HPDE6-E6E7 (cell line): ENCODE data around the gene PHF10.
A peak's percentile ranks its signal among the peaks of the same experiment; 100 is the strongest.
"Not testable (repeated sequence)": the region's sequence is repeated elsewhere in the genome, so short reads cannot be mapped to it uniquely, and the experiment has no call there.

Source experiments
- DNase-seq: peaks from one replicate; pipeline ENCODE4 v3.0.0; 2011; ENCODE audit warnings: missing footprints; ENCODE audit errors: extremely low spot score

Gene PHF10

GRCh38 chr6:169723200-169723909 lies 945 bp downstream of the PHF10 start:
- DNase-seq, result no peak

DNA sequence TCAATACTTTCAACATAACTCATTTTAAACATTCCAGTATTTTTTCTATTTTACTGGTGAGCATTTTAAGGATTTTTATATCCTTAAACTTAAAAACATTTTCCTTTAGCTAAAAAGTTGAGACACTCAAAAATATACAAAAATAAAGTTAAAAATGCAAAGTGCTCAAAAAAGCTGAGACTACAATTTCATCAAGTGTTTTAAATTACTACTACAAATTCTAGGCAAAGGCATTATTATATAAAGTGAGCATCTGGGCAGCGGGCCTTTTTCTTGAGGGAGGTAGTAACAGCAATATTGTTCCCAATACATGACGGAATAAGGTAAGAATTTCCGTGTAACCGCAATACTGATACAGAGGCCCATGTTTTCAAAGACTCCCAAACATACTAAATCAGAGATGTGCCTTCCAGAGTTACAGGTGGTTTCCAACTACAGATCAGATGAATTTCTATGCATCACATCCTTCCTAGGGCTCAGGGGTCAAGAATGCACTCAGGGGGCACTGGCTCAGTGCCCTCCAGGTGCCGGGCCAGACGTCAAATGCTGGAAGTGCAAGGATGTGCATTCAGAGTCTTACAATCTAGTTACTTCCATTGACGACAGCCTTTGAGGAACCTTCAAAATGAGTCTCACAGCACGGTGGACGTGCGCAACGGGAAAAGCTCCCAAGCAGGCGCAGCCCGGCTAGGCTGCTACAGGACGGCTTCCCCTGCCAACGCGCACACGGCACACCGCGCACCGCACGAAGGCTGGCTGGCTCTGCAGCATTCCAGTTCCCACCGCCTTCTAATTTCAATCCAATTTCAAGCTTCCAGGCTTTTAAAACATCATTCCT lies 1.7 kb downstream of the PHF10 start:
- no peak for DNase-seq

DNA sequence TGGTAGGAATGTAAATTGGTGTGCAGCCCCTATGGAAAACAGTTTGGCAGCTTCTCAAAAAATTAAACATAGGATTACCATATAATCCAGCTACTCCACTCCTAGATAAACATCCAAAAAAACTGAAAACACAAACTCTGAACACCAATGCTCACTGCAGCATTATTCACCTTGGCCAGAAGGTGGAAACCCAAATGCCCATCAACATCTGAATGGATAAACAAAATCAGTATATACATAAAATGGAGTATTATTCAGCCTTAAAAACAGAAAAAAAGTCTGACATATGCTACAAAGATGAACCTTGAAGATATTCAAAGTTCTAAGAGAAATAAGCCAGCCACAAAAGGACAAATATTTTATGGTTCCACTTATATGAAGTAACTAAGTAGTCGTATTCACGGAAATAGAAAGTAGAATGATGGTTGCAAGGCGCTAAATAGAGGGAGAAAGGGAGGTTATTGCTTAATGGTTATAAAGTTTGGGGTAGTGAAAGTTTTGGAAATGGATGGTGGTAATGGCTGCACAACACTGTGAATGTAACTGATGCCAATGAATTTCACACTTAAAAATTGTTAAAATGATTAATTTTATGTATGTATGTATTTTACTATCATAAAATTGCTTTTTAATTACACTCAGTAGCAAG lies 4.0 kb downstream of the PHF10 start:
- DNase-seq, result no peak

- no peak for DNase-seq
Measured at GRCh38 chr6:169719117-169719516, 5.2 kb downstream of the PHF10 start.

GRCh38 chr6:169714595-169714994 lies 9.7 kb downstream of the PHF10 start:
- DNase-seq, result no peak

DNA sequence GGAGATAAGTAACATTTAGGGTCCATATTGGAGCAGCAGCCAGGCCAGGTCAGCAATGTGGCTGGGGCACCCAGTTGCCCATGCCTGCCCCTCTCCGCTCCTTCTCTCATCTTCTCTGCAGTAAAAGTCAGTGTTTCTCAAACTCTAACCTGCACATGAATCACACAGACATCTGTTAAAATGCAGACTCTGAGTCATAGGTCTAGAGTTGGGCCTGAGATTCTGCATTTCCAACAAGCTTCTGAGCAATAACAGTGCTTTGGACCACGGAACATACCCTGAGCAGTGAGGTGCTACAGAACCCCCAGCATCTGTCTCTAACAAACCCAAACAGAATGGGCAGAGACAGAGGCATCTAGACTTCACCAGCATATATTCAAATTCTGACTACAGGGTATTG lies 10.1 kb downstream of the PHF10 start:
- DNase-seq, result no peak

DNA sequence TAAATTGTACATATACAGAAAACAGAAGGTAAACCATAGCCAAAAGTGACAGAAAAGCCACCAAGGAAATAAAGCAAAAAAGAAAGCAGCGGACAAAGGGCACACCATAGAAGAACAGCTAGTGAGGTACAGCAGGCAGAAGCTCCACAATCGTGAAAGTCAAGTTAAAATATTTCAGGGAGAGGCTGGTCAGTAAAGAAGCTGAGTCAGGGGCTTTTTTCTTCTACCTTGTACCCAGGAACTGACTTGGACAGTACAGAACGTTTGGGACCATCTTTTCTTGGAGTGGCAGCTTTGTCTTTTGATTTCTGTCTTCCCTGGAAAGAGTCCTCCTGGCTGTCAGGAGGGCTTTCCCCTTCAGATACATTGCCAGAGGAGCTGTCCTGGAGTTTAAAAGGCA lies 14.3 kb downstream of the PHF10 start:
- no peak for DNase-seq

- no peak for DNase-seq
Measured at GRCh38 chr6:169709293-169709692, 15.0 kb downstream of the PHF10 start.

DNA sequence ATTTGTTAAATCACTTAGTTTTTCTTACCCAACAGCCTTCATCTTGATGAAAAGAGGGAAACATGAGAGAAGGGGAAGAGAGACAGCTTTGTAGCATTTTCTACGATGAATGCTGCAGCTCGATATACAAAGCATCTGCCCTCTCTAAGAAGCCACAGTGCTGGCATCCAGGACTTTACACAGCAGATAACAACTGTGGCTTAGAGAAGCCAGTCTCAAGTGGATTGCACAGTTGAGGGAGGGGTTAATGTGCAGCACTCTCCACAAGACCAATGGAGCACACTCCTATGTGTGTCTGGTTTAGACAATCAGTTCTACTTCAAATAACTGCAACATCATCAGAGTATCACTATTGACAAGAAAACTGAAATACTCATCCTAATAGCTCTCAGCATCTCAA lies 16.5 kb downstream of the PHF10 start:
- no peak for DNase-seq

DNA sequence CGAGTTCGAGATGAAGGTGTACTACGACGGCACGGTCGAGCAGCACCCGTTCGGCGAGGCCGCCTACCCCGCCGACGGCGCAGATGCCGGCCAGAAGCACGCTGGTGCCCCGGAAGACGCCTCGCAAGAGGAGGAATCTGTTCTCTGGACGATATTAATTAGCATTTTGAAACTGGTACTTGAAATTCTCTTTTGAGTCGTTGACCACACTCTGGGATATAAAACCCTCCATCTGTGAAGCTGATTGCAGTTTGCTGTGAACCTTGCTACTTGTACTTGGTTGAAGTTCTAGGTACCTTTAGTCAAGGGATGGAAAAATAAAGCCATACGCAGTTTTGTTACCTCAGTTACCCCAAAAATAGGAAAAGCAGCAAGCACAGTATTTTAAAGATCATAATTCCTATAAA lies 21.5 kb downstream of the PHF10 start:
- peak; percentile 28 for DNase-seq

DNA sequence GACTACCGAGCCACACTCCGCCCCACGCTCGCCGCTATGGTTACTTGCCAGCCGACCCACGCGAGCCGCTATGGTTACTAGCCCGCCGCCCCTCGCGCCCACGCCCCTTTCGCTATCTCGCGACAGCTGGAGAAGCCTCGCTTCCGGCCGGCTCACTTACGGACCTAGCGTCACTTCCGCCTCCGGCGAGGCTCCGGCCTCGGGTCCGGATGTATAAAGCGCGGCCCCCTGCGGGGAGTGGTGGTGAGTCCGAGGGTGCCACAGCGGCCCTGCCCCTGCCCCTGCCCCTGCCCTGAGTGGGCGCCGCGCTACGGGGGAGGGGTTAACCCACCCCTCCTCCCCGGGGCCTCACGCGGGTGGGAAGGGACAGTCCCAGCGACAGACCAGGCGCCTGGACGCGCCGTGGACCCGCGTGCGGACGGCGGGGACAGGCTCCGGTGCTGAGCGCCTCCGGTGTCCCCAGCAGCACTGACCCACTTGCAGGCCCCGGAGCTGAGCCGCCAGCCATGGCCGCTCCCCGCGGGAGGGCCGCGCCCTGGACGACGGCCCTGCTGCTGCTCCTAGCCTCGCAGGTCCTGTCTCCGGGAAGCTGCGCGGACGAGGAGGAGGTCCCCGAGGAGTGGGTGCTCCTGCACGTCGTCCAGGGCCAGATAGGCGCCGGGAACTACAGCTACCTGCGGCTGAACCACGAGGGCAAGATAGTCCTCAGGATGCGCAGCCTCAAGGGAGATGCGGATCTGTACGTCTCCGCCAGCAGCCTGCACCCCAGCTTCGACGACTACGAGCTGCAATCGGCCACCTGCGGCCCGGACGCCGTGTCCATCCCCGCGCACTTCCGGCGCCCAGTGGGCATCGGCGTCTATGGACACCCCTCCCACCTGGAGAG lies 22.1 kb downstream of the PHF10 start, which contains the start of the genes C6orf120 and WDR27:
C6orf120 (plus strand) TSS at position 173 of the 886 bp plus-strand sequence; CDS start at position 507, 334 bp downstream.
WDR27 (minus strand) TSS at position 76 of the 886 bp plus-strand sequence. CDS start 13,024 bp downstream, outside the sequence.
- DNase-seq, result peak; percentile 89

DNA sequence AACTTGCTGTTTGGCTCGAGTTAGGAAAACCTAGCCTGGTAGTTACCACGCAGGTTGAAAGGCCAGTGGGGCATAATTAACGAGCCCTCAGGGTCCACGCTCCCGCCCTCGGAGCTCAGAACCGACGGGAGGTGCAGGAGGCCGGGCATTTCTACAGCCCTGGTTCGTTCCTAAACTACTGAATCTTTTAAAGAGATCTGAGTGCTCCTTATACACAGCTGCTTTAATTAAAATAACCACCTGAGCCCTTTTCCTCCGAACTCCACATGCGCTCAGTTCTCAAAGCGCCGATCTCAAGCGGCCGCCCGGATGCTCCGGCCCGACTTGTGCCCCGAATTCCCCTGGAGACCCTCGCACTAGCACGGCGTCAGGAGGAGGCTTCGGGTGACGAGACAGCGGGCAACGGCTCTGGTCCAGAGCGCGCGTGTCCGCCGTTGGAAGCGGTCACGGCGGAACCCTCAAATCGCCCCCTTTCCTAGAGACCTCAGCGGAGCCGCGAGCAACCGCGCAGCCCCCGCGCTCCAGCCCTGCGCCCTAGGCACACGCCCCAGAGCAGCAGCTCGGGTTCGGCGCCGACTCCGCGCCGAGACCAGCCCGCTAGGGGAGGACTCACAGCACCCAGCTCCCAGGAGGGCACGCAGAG lies 22.9 kb downstream of the PHF10 start:
- DNase-seq, result no peak

DNA sequence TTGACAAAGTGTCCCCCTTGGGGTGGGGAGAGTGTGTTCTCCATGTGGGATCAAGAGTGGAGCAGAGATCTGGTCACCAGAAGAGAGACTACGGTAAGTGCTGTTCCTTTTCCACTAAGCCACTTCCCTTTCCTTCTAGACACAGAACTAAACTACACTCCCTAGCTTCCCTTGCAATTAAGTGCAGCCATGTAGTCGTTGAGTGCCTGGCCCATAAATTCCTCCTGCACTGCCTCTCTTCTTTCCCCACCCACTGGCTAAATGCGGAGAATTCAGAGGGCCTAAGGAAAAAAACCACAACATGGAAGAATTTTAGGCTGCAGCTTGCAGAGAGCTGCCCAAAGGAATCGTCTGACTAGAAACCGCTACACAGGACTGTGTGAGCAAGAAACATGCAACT lies 24.0 kb downstream of the PHF10 start:
- DNase-seq, result no peak

GRCh38 chr6:169697115-169697514 lies 27.2 kb downstream of the PHF10 start:
- DNase-seq, result not testable (repeated sequence)

GRCh38 chr6:169695131-169695530 lies 29.2 kb downstream of the PHF10 start:
- no peak for DNase-seq

- DNase-seq, result no peak
Measured at GRCh38 chr6:169692516-169692915, 31.8 kb downstream of the PHF10 start.

GRCh38 chr6:169691260-169691659 lies 33.0 kb downstream of the PHF10 start:
- no peak for DNase-seq

GRCh38 chr6:169689287-169689686 lies 35.0 kb downstream of the PHF10 start:
- peak; percentile 41 for DNase-seq

DNA sequence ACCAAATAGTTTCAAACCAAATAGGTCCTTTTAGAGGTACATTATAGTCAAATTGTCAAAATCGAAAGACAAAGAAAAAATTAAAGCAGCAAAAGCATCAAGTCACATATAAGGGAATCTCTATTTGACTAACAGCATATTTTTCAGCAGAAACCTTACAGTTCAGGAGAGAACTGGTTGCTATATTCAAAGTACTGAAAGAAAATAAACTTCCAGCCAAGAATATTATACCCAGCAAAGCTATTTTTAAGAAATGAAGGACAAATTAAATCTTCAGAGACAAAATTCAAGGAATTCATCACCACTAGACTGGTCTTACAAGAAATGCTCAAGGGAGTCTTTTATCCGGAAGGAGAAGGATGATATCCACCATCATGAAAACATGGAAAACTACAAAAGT lies 38.4 kb downstream of the PHF10 start:
- DNase-seq, result no peak

- no peak for DNase-seq
Measured at GRCh38 chr6:169684056-169684455, 40.2 kb downstream of the PHF10 start.

DNA sequence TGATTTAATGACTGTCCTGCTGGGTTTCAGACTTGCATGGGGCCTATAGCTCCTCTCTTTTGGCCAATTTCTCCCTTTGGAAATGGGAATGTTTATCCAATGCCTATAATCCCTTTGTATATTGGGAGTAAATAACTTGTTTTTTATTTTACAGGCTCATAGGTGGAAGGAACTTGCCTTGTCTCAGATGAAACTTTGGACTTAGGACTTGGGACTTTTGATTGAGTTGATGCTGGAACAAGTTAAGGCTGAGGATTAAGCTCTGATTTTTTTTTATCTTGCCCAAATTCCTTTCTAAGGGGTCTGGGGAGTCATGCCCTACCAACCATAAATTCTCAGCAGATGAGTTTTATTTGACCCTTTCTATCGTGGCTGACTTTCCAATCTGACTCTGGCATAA lies 46.0 kb downstream of the PHF10 start:
- no peak for DNase-seq
